GM18505 (cell line): ENCODE measurements around the gene CPN2.

Source experiments
- ATAC-seq: cut with Tn5 transposase; IDR thresholded peaks from one replicate; pipeline ENCODE4 v1.9.1; 2021; ENCODE audit not compliant: unreplicated experiment
- POLR2A ChIP-seq: IDR thresholded peaks from 4 replicates; pipeline ENCODE4 v1.6.1; 2011; ENCODE audit warnings: borderline replicate concordance; ENCODE audit not compliant: insufficient read depth, insufficient read length; ENCODE audit errors: extremely low read depth

Gene CPN2

GRCh38 chr3:194336601-194337355 lies 14.3 kb downstream of the CPN2 start:
- no peak for ATAC-seq
- TF ChIP-seq POLR2A = no peak

DNA sequence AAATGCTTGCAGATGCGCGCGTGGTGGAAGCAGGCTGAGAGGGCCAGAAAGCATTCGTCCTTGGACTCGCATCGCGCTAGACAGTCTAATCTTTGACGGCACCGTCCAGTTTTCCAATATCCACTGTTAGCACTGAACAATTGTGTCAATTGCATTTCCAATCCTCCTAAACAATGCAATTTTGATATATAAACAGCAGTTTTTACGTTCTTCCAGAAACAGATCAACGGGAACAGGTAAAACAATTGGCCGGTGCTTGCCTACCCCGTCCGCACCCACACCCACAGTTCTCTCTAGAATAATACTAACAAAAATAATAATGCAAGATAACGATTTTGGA lies 17.2 kb downstream of the CPN2 start:
- ATAC-seq = no peak
- TF ChIP-seq POLR2A = no peak

DNA sequence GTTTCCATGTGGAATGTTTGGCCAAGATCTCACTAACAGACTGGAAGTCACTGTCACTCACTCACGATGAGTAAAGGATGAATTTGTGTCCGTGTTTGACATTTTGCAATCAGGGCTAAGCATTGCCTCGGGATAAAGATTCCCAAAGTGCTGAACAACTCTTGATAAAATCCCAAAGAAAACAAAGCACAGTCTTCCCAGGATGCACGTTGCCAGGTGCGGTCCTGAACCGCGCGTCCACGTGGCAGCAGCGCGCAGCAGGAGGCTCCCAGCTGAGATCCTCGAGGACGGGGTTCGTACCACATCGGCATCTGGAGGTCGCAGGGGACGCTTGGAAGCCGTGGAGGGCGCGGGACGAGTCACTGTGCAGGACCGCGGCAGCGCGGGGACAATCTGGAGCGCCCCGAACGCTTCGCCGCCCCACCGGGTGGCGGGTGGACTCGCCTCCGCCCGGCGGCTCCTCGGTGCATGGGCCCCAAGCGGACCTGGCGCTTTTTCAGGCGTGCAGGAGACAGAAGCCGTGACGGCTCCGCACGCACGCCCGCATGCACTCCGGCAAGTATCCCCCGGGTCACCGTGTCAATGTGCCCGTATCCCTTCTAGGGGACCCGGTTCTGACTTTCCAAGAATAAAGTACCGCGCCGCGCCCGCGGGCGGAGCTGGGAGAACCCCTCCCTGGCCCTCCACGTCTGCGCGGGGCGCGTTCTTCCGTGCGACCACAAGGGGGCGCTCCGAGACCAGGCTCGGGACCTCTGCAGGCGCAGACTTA lies 17.7 kb downstream of the CPN2 start:
- no peak for TF ChIP-seq POLR2A

GRCh38 chr3:194332858-194333211 lies 18.3 kb downstream of the CPN2 start:
- no peak for ATAC-seq
- no peak for TF ChIP-seq POLR2A

More for the DNA sequence above, 17.7 kb downstream of the CPN2 start:
- peak; percentile 89 for ATAC-seq

DNA sequence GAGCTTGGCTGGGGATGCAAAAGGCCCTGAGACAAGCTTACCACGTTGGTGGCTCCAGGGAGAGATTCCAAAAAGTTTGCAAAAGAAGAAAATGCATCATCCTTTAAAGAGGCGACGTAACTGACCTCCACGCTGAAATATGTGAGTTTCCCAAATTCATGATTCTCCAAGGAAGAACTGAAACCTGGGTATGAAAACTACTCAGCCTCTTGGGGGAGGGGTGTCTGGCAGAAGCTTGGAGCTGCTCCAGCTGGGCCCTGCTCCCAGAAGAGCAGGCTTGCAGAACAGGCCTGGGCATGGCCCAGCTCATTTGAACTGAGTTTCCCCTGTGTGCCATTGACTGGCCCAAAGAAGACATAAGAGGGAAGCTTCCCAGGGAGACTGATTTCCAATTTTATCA lies 20.5 kb downstream of the CPN2 start:
- no peak for ATAC-seq
- TF ChIP-seq POLR2A = no peak

DNA sequence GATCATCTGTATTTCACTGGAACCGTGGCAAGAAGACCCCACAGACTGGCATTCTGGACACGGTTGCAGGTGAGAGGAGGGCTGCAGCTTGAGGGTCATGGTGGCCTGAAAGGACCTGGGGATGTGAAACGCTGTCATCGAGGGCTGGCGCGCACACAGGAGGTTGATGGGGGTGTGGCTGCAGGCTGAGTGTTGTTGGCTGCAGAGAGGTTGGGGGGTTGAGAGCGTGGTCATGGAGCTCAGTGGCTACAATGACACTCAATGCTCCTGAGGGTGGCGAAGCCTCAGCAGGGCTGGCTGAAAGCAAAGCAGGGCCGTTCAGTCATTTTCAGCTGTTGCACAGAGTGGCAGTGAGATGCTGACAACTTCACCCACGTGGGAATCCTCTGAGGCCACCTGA lies 21.0 kb downstream of the CPN2 start:
- no peak for TF ChIP-seq POLR2A
- ATAC-seq = no peak

GRCh38 chr3:194329583-194329965 lies 21.6 kb downstream of the CPN2 start:
- no peak for ATAC-seq
- TF ChIP-seq POLR2A = no peak

GRCh38 chr3:194328942-194329582 lies 22.1 kb downstream of the CPN2 start:
- no peak for ATAC-seq
- no peak for TF ChIP-seq POLR2A

DNA sequence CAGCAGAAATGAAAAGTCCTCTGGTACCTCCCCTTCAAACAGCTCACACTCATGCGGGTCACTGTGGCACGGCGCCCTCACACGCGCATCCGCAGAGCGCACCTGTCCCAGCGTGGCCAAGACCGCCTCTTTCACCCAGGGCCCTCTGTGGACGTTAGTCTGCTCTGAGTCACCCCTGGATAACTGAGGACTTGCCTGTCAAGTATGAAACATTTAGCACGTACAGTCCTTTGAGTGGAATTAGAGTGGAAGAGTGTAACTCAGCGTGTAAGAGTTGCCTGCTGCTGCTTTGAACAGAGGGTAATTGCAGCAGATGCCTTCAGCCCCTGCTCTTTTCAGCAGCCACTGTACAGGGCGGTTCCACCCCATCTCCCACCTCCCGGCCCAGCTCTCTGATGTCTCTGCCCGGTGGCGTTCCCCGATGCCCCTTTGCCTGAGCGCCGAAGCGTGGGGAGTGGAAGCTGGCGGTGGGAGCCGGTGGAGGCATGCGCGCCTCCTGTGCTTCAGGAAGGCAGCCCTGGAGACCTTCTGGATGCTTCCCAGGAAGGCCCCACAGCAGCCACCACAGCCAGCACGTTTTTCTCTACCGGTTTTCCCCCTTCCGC lies 23.0 kb downstream of the CPN2 start:
- ATAC-seq = no peak
- TF ChIP-seq POLR2A = no peak

DNA sequence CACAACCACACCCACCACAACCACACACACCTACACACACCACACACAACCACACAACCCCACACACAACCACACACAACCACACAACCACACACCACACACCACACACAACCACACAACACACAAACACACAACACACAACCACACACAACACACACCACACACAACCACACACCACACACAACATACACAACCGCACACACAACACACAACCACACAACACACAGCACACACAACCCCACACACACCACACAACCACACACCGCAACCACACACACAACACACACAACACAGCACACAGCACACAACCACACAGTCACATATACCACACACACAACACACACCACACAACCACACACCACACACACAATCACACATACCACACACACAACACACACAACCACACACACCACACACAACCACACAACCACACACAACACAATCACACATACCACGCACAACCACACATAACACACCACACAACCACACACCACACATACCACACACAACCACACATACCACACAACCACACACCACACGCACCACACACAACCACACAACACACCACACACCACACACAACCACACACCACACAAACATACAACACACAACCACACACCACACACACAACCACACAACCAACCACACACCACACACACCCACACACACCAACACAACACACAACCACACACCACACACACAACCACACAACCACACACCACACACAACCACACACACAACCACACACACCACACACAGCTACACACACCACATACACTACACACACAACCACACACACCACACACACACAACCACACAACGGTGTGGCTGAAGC lies 23.7 kb downstream of the CPN2 start:
- no peak for TF ChIP-seq POLR2A
- no peak for ATAC-seq

- no peak for TF ChIP-seq POLR2A
- ATAC-seq = no peak
Observed at GRCh38 chr3:194326968-194327217, 24.2 kb downstream of the CPN2 start.

- no peak for ATAC-seq
- TF ChIP-seq POLR2A = no peak
Observed at GRCh38 chr3:194326192-194326967, 24.7 kb downstream of the CPN2 start.
